Neural cell (in vitro differentiated cells): ENCODE data around the gene SETD9. TPM values are rescaled to one million over a fixed set of nuclear protein-coding genes. Genes with fewer than 3 reads are reported as not detected.

Experiments
- H2AFZ ChIP-seq: fragments of 200-600, 300-800 bp; sonication (generic), shearing (Covaris generic); 2 replicates; pipeline ENCODE4 v1.6.0; 2014; ENCODE audit warnings: low read depth, mild to moderate bottlenecking, antibody characterized with exemption, low read length, moderate library complexity
- H3F3A ChIP-seq: fragments of 200-600 bp; shearing (Covaris generic); 2 replicates; pipeline ENCODE4 v1.6.1; 2016; ENCODE audit warnings: mild to moderate bottlenecking, moderate library complexity, mixed read lengths, antibody characterized with exemption, low read length; ENCODE audit not compliant: insufficient read depth, poor library complexity, severe bottlenecking
- H3K27ac ChIP-seq: fragments of 200-600, 300-800 bp; sonication (generic), shearing (Covaris generic); 2 replicates; pipeline ENCODE4 v1.5.1; 2014; ENCODE audit warnings: mild to moderate bottlenecking, low read length, moderate library complexity
- H3K27me3 ChIP-seq: fragments of 300-800, 200-600 bp; sonication (generic), shearing (Covaris generic); 2 replicates; pipeline ENCODE4 v1.6.0; 2014; ENCODE audit warnings: mild to moderate bottlenecking, low read depth, low read length, moderate library complexity; ENCODE audit not compliant: insufficient read depth
- H3K36me3 ChIP-seq: fragments of 300-800, 200-600 bp; sonication (generic), shearing (Covaris generic); 2 replicates; pipeline ENCODE4 v1.5.1; 2014; ENCODE audit warnings: mild to moderate bottlenecking, antibody characterized with exemption, low read length, moderate library complexity; ENCODE audit not compliant: insufficient read depth
- H3K4me2 ChIP-seq: fragments of 300-800, 200-600 bp; sonication (generic), shearing (Covaris generic); 2 replicates; pipeline ENCODE4 v1.6.0; 2014; ENCODE audit warnings: mild to moderate bottlenecking, low read length
- H3K4me3 ChIP-seq: fragments of 300-800, 200-600 bp; sonication (generic), shearing (Covaris generic); 2 replicates; pipeline ENCODE4 v1.5.1; 2014; ENCODE audit warnings: mild to moderate bottlenecking, low read length, moderate library complexity
- H3K79me2 ChIP-seq: fragments of 200-600 bp; shearing (Covaris generic); replicated peaks from 2 replicates; pipeline ENCODE4 v1.6.0; 2014; ENCODE audit warnings: mild to moderate bottlenecking, low read length, moderate library complexity; ENCODE audit not compliant: insufficient read depth
- H3K9ac ChIP-seq: fragments of 300-800, 200-600 bp; sonication (generic), shearing (Covaris generic); 2 replicates; pipeline ENCODE4 v1.6.1; 2016; ENCODE audit warnings: mild to moderate bottlenecking, low read length, mixed read lengths
- H3K9me2 ChIP-seq: fragments of 200-600 bp; shearing (Covaris generic); 2 replicates; pipeline ENCODE4 v1.6.1; 2016; ENCODE audit warnings: mild to moderate bottlenecking, low read length, mixed read lengths; ENCODE audit not compliant: insufficient read depth
- H3K9me3 ChIP-seq: fragments of 200-600, 300-800 bp; sonication (generic), shearing (Covaris generic); 2 replicates; pipeline ENCODE4 v1.6.1; 2016; ENCODE audit warnings: mild to moderate bottlenecking, mixed run types, low read length, moderate library complexity, mixed read lengths
- H4K20me1 ChIP-seq: fragments of 200-600 bp; shearing (Covaris generic); 2 replicates; pipeline ENCODE4 v1.6.1; 2016; ENCODE audit warnings: mild to moderate bottlenecking, mixed run types; ENCODE audit not compliant: insufficient read depth
- CTCF ChIP-seq: fragments of 450-650 bp; IDR thresholded peaks from 2 replicates; pipeline ENCODE4 v1.5.1; 2014; ENCODE audit warnings: antibody characterized with exemption, mild to moderate bottlenecking, moderate library complexity; ENCODE audit not compliant: poor library complexity, severe bottlenecking
- EP300 ChIP-seq: fragments of 450-650 bp; conservative IDR thresholded peaks from 2 replicates; pipeline ENCODE4 v1.6.1; 2014; ENCODE audit warnings: antibody characterized with exemption, mild to moderate bottlenecking, moderate library complexity; ENCODE audit not compliant: poor library complexity, severe bottlenecking
- EZH2 ChIP-seq: fragments of 200-600, 300-800 bp; shearing (Covaris generic), sonication (generic); IDR thresholded peaks from 2 replicates; pipeline ENCODE4 v1.6.1; 2014; ENCODE audit warnings: antibody characterized with exemption, low read length, borderline replicate concordance, mild to moderate bottlenecking; ENCODE audit not compliant: insufficient read depth, poor library complexity, severe bottlenecking
- MXI1 ChIP-seq: fragments of 450-650 bp; conservative IDR thresholded peaks from 2 replicates; pipeline ENCODE4 v1.6.1; 2014; ENCODE audit warnings: antibody characterized with exemption, mild to moderate bottlenecking; ENCODE audit not compliant: poor library complexity, severe bottlenecking
- POLR2AphosphoS5 ChIP-seq: IDR thresholded peaks from 2 replicates; pipeline ENCODE4 v1.6.1; 2012
- RAD21 ChIP-seq: fragments of 450-650 bp; conservative IDR thresholded peaks from 2 replicates; pipeline ENCODE4 v1.6.1; 2014; ENCODE audit warnings: antibody characterized with exemption, mild to moderate bottlenecking, moderate library complexity
- REST ChIP-seq: IDR thresholded peaks from 2 replicates; pipeline ENCODE4 v1.6.1; 2012; ENCODE audit warnings: borderline replicate concordance
- SMC3 ChIP-seq: fragments of 450-650 bp; conservative IDR thresholded peaks from 2 replicates; pipeline ENCODE4 v1.6.1; 2014; ENCODE audit warnings: antibody characterized with exemption, mild to moderate bottlenecking, moderate library complexity; ENCODE audit not compliant: poor library complexity
- TAF1 ChIP-seq: IDR thresholded peaks from 2 replicates; pipeline ENCODE4 v1.6.1; 2012; ENCODE audit warnings: low read depth
- polyA plus RNA-seq: library from polyadenylated mRNA; depleted of rRNA; stranded (reverse); fragments of >200 nt; gene quantifications from 2 replicates; pipeline ENCODE4 v1.2.3, GENCODE V29; 2014

SETD9 gene
- polyA plus RNA-seq, 1 donor from 2014 or later = 11.4 TPM

DNA sequence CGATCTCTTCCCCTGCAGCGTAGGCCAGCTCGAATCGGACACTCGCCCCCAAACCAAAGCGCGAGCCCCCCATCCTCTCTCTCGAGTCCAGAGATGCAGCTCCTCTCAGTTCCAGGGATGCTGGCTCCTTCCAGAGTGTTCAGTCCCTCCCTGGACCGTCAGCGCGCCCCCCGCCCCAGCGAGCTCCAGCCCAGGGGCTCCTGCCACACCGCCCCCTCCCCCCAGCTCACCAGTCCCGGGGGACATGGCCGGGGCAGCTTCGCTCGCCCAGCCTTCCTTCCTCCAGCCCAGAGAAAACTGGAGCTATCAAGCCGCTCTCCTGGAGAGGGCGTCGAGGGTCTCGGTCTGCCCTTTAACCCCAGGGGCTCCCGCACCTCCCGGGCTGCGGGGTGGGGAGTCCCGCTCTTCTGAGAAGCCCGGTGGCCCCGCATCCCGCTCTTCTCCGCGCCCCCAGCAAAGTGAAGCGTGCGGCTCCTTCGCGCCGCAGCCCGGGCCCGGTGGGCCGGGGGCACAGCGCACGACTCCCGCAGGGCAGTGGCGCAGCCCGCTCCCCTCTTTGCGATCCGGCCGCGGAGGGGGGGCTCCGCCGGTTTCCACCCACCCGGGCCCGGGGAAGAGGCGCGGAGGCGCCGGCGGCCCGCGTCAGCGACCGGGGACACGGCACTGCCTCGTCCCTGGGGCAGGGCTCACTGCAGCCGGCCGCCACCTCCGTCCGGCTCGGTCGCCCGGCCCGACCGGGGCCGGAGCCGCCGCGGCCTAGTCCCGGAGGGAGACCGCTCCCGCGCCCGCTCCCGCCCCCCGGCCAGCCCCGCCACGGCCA lies 41.9 kb downstream of the SETD9 start:
- no peak for TF ChIP-seq MXI1
- TF ChIP-seq CTCF = peak; percentile 44
- no peak for TF ChIP-seq TAF1
- peak; percentile 33 for TF ChIP-seq RAD21
- TF ChIP-seq EZH2 = no peak
- TF ChIP-seq EP300 = no peak
- TF ChIP-seq SMC3 = peak; percentile 49
- peak; percentile 7 for TF ChIP-seq REST
- peak; percentile 16 for TF ChIP-seq POLR2AphosphoS5
- Histone ChIP-seq H3K9ac (peak overlapping the region; percentile 73), H3K36me3 (no peaks in the 10 kb centered on the region), H3K27me3 (no peaks in the 10 kb centered on the region), H3F3A (no peaks in the 10 kb centered on the region), H3K9me3 (no peaks in the 10 kb centered on the region), H3K79me2 (peaks cover 23% of the 10 kb centered on the region), H2AFZ (no peak overlapping the region), H3K27ac (peak overlapping the region; percentile 39), H3K4me3 (peak overlapping the region; percentile 85), H3K9me2 (no peaks in the 10 kb centered on the region), H3K4me2 (peak overlapping the region; percentile 68), H4K20me1 (no peaks in the 10 kb centered on the region)

DNA sequence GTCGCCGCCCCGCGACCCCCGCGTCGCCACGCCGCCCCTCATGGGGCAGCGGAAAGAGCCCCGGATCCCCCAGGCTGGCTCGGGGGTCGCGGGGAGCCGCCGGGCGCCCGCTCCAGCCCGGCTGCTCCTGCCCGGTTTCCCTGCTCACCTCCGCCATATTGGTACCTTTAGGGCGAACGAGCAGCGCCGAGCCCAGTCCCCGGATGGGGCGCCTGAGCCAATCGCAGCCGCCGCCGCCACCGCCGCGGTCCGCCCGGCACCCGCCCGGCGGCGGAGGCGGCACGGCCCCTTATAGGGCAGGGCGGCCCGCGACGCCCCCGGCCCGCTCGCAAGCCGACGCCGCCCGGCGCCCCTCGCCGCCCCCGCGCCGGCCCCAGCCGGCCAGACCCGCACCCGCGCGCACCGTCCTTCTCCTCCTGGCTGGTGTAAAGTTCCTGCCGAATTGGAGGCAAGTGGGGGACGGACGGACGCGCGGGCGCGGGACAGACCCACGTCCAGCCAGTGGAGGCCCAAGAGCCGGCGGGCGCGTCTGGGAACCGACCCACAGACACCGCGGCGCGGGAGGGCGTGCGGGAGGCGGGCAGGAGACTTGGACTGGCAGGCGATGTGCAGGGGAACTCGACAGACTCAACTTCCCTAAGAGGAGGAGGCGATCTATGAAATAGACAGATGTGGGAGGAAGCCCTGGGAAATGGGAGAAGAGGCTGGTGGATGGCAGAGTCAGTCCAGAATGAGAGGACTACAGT lies 42.7 kb downstream of the SETD9 start, which contains the start of gene MIER3:
MIER3 (minus strand) TSS at position 178 of the 746 bp plus-strand sequence; CDS start at position 157, 21 bp downstream.
- Histone ChIP-seq H3K27ac (peak within 1 kb of the TSS; percentile 57), H3K4me3 (peak within 1 kb of the TSS; percentile 85), H2AFZ (peak within 1 kb of the TSS; percentile 65), H3K9ac (peak within 1 kb of the TSS; percentile 73), H4K20me1 (no peaks in the 10 kb centered on the region), H3K36me3 (no peaks in the 10 kb centered on the region), H3K27me3 (no peaks in the 10 kb centered on the region), H3K9me2 (no peaks in the 10 kb centered on the region), H3K79me2 (peaks cover 23% of the 10 kb centered on the region), H3K4me2 (peak within 1 kb of the TSS; percentile 68), H3K9me3 (no peaks in the 10 kb centered on the region), H3F3A (no peaks in the 10 kb centered on the region)
- TF ChIP-seq SMC3 = peak; percentile 31
- TF ChIP-seq REST = peak; percentile 13
- no peak for TF ChIP-seq CTCF
- TF ChIP-seq TAF1 = no peak
- peak; percentile 76 for TF ChIP-seq POLR2AphosphoS5
